Liver (tissue), 3 donors: ENCODE results near the gene SORCS2.

ENCODE experiments used
- ATF3 ChIP-seq: IDR thresholded peaks from 2 replicates; pipeline ENCODE4 v1.6.1; 2016; ENCODE audit warnings: antibody characterized with exemption
- CTCF ChIP-seq: fragments of 150-350 bp; IDR thresholded peaks from 2 replicates; pipeline ENCODE4 v1.5.1; 2017; ENCODE audit warnings: improper control_type of control experiment, low read depth, low read length; ENCODE audit not compliant: missing input control
- EGR1 ChIP-seq, 2 donors: IDR thresholded peaks; 2 replicates each; pipeline ENCODE4 v1.6.1; 2016 to 2018; ENCODE audit warnings: antibody characterized with exemption in 2 of 2, low read depth in 2 of 2
- FOXA1 ChIP-seq: IDR thresholded peaks from 2 replicates; pipeline ENCODE4 v1.6.1; 2016; ENCODE audit warnings: antibody characterized with exemption
- MAX ChIP-seq: IDR thresholded peaks from 2 replicates; pipeline ENCODE4 v1.6.1; 2016; ENCODE audit warnings: antibody characterized with exemption
- REST ChIP-seq: IDR thresholded peaks from 2 replicates; pipeline ENCODE4 v1.6.1; 2016; ENCODE audit warnings: antibody characterized with exemption, mild to moderate bottlenecking
- donor health status: healthy.
- donor health status: healthy.

GRCh38 chr4:7396186-7396910, 204.0 kb downstream of the SORCS2 start:
- no peak for TF ChIP-seq CTCF
- TF ChIP-seq ATF3, result no peak
- no peak for TF ChIP-seq FOXA1
- no peak for TF ChIP-seq REST
- no peak for TF ChIP-seq MAX
- no peak for TF ChIP-seq EGR1 (IDR thresholded peaks at IDR 0.05; ENCODE audit: low read depth in 2 of 2)
